ENCODE results near the gene MDN1.
"Not testable (repeated sequence)": the region's sequence is repeated elsewhere in the genome, so short reads cannot be mapped to it uniquely, and the experiment has no call there.

MDN1 gene

DNA sequence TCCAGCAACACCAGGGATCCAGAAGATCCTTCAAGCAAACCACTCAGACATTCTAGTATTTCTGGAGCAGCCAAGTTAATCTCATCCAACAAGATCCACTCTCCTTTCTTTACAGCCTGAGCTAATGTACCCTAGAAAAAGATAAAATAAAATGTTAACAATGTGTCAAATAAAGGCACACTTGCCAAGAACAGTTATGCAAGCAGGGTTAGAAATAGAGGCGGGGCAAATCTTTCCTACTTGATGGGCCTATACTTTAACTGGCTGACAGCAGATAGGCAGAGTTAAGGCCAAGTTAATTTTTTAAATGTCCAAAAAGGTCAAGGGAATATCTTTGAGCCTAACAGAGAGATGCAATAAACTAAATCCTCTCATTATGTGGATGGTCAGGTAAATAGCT is 60.8 kb downstream of the MDN1 start:
- no peak for DNase-seq

DNA sequence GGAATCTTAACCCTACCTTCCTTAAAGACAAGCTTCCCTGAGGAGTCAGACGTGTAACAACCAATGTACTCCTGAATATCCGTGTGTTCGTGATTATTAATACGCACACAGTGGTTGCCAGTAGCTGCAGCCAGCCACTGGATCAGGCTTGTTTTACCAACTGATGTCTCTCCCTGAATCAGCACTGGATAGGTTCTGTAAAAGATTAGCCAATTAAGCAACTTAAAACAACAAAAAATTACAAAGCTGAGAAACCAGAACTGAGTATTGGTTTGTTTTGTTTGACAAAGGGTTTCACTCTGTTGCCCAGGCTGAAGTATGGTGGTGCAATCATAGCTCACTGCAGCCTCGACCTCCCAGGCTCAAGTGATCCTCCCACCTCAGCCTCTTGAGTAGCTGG is 69.3 kb downstream of the MDN1 start:
- no peak for DNase-seq

DNA sequence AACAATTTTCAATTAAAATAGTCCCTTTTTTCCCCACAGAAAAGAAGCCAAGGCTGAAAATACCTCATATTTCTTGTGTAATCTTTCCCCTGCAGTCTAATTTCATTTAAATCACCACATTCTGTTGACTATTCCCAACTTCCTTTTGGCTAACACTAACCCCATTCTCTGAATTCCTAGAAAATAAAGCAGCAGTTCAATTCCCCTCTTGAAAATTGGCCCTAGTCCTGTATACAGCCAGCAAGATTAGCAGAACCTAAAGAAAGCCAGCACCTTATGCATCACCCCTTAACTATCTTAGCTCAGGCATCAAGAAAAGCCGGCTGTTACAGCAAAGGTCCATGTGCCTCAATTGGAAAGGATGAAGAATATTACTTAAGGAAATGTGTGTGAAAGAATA is 69.7 kb downstream of the MDN1 start:
- DNase-seq = no peak

DNA sequence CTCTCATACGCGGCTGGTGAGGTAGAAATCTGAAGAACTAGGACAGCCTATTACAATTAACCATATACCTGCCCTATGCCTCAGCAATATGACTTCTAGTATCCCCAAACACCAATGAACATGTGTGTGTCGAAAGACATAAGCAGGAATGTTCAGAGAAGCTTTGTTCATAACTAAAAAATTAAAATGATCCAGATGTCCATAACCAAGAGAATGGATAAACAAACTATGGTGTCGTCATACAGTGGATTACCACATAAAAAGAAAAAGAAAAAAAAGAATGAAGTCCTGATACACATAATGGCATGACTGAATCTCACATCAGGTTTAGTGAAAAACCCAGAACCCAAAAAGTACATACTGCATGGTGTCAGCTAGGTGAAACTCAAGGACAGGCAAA is 73.9 kb downstream of the MDN1 start:
- DNase-seq = no peak

DNA sequence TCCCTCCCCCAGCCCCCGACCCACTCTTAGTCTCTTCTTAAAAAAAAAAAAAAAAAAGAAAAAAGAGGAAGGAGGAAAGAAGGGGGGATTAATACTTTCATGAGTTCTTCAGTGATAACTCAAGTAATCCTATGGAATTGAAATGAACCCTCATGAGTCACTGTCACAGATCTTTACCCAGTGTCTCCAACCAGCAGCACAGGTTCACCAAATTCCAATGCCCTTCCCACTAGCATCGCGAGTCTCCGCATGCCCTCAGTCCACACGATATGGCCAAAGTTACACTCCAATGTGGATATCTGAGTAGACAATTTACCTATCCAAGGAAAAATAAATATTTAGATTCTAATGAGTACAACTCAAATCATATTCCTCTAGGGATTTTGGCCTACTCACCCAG is 74.5 kb downstream of the MDN1 start:
- no peak for DNase-seq

DNA sequence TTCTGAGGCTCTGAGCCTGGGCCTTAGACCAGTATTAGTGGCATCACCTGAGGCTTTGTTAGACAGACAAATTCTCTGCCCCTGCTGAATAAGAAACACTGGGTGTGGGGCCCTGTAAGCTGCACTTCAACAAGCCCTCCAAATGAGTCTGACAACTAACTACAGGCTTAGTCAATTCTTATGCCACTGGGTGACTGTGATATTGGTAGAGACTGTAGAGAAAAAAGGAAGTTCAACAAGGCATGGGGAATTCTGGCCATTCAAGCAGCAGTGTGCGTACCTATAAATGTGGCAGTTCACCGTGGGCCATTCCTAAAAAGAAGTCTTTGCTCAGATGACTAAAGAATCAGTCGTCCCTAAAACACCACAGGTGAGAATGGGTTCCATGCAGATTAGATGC is 82.7 kb downstream of the MDN1 start:
- DNase-seq = peak; percentile 33

DNA sequence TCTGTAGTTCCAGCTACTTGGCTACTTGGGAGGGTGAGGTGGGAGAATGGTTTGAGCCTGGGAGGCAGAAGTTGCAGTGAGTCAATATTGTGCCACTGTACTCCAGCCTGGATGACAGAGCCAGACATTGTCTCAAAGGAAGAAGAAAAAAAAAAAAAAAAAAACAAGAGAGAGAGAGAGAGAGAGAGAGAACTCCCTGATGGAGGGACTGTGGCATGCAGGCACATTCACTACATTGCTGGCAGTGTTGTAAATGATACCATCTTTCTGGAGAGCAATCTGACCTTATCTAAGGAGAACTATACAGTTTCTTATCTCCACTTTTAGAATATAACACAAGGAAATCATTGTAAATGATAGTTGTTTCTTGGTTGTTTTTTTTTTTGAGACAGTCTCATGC is 85.1 kb downstream of the MDN1 start:
- DNase-seq = no peak

DNA sequence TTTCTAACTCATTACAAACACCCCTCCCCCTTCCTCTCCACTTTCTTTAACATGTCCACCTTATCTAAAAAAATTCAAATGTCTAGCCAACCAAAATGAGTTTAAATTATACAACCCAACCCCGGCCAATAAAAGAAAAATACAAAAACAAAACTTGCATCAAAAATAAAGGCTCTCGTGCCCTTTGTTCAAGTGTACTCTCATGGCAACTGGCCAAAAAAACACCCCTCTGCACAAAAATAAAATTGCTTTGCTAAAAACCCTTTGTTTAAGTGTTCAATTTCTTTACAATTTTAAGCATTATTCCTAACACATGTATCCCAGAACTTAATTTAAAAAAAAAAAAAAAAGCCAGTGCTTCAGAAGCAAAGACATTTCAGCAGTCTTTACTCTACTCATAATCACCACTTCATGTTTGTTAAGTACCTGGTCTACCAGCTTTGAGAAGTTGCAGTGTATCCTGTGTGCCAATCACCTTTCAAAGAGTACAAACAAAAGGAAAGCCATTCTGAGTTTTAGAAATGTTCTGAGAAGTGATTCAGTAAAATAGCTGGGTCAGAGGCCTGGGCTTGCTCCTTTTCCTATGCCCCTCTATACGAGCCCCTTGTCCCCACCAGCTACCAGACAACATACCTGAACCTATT is 87.5 kb downstream of the MDN1 start:
- DNase-seq = no peak

DNA sequence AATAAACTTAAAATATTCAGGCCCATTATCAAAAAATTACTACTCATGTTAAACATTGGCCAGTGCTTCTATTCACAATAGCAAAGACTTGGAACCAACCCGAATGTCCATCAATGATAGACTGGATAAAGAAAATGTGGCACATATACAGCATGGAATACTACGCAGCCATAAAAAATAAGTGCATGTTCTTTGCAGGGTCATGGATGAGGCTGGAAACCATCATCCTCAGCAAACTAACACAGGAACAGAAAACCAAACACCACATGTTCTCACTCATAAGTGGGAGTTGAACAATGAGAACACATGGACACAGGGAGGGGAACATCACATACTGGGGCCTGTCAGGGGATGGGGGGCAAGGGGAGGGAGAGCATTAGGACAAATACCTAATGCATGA is 88.3 kb downstream of the MDN1 start:
- not testable (repeated sequence) for DNase-seq

DNA sequence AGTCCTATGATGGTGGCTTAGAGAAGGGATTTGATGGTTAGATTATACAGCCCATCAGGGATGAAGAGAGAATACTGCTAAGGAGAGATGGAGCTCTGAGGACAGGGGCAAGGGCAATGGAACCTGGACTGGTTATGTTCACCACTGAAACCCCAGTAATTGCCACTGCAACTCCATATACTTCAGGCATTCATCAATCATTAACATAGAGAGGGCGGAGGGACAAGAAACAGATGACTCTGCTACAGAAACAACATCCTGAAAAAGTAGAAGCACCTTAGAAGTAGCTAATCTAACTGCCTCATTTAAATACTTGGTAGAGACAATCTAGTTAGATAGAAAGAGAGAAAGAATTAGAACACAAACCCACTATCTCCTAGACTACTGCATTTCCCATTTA is 89.8 kb downstream of the MDN1 start:
- DNase-seq = no peak

DNA sequence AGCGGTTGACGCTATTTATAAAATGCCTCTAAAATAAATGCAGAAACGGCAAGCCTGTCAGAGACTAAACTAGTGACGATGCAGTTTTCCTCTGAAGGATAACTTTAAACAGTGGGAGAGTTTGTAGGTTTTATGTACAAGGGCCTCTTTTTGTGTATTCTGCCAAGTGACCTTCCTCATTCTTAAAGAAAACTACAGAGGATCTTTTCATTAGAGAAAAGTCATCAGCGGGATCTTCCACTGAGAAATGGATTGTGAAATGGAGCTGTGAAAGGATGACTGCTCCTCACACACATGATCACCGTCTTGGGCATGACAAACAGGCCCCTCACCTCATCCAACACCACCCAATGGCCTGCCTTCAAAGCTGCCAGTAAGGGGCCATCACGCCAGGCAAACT is 92.1 kb downstream of the MDN1 start:
- no peak for DNase-seq

DNA sequence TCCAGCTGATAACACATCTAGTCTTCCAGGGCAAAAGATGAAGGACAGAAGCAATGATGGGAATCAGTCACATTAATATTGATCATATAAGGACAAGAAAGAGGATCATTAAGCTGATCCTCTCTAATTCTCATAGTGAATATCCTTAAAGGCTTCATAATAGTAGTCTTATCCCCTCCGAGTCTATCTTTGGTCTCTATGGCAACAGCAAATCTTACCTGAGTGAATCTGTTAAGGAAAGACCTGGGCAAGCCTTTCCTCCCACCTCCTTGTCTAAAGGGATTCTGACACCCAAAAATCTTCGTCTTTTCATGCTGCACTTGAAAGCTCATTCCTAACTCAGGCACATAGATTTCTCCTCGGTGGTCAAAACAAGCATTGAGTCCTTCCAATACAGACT is 94.6 kb downstream of the MDN1 start:
- DNase-seq = no peak

DNA sequence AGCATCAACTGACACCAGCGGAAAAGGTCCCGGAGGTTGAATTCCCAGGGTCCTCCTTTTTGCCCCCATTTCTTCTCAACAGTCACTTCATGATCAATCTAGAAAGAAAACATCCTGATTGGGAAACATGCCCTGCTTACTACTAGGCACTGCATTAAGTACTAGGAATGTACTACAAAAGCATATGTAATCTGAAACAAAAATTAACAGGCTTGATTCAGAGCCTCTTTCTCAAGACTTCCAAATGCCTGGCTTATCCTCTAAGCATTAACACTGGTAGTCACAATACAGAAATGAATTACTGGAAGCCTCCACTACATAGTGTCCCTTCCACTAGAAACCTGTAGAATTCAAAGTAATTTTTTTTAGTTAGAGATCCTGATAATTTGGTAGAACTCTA is 96.5 kb downstream of the MDN1 start:
- no peak for DNase-seq

DNA sequence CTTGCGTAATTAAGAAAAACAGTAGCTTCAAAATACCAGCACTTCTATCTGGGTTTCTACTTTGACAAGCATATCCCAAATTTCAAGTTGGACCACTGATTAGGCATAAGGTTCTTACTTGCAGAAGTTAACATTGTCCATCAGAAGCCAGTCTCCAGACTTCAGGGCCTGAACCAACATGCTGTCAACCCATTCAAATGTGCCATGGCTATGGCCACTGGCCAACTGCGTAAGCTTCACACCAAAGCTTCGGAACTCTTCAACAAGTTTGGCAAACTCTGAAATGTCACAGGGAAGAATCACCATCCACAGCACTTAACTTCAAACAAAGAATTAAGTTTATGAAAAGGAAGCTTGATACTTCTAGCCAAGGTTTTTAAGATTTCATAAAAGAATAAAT is 103.1 kb downstream of the MDN1 start:
- no peak for DNase-seq

DNA sequence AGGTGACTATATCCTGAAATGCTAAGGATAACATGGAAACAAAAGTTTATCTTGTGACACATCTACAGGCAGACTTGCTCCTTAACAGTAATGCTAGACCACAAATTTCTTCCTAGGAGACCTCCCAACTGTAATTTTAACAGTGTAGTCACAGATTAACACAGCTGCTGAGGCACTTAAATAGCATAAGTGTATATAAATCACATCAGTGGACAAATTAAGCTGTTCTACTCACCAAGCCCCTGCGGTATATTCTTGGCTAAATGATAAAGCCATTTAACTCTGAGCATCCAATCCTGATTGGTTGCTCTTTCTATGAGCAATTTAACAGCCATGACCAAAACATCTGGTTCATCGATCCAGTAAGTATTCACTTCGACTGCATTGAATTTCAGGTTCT is 107.8 kb downstream of the MDN1 start:
- DNase-seq = no peak

DNA sequence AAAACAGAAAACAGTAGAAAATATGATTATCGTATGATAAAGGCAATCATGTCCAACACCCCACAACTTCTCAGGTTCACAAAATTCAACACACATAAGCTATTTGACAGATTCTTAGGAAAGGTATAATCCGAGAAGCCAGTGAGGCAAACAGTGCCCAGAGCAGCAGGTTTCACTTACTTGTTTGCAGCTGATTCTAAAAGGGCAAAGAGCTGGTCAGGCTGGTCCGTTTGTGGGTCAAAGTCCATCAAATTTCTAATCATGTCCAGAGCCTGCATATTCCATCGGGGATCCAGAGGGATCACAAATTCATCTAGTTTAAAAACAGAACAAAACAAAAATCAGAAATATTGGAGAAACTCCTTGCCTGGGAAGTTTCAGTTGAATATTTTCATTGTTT is 111.3 kb downstream of the MDN1 start:
- DNase-seq = no peak

DNA sequence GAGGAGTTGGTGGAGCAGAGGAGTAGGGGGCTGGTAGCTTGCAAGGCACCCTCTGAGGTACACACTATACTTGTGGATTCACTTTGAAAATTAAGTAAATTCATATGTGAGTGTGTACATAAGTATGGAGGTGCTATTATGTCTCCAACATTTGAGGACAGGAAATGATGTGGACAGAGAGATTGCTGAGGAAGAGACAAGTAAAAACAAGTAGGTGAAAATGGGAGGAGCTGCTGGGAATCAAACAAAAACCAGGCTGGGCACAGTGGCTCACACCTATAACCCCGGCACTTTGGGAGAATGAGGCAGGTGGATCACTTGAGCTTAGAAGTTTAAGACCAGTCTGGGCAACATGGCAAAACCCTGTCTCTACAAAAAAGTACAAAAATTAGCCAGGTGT is 111.8 kb downstream of the MDN1 start:
- no peak for DNase-seq

DNA sequence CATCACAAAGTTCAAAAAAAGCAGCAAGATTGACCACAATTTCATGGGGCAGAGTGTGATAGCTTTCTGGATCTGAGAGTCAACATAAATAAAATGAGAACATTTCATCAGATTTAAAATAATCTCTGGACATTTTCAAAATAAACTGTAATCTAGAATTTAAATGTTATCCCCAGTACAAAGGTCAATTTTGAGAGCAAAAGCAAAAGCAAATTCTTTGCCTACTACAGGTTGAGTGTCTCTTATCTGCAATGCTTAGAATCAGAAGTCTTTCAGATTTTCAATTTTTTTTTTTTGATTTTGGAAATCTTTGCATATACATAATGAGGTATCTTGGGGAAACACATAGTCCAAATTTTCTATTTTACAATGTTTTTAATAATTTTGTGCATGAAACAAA is 113.5 kb downstream of the MDN1 start:
- no peak for DNase-seq

DNA sequence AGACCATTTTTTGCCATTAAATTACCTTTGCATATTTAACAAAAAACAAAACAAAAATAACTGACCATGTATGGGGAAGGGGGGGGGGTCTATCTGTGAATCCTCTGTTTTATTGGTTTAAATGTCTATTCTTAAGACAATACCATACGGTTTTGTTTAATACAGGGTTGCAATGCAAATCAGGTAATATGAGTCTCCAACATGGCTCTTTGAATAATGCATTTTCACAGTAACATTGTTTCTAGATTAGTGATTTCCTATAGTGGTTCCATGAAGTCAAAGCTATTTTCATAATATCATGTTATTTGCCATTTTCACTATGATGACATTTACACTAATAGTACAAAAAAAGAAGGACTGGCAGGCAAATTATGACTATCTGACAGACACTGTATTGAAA is 116.3 kb downstream of the MDN1 start:
- no peak for DNase-seq

DNA sequence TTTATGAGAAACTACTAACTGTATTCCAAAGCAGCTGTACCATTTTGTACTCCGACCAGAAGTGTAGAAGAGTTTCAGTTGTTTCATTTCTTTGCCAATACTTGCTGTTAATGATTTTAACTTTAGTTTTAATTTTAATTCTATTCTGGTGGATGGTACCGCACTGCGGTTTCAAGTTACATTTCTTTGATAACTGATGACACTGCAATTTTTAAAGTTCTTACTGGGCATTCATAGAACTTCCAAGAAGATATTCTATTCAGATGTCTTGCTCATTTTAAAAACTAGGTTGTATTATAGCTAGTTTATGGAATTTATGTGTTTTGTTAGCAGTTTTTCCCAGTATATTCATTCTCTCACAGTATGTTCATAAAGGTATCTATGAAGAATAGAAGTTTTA is 117.2 kb downstream of the MDN1 start:
- DNase-seq = no peak

DNA sequence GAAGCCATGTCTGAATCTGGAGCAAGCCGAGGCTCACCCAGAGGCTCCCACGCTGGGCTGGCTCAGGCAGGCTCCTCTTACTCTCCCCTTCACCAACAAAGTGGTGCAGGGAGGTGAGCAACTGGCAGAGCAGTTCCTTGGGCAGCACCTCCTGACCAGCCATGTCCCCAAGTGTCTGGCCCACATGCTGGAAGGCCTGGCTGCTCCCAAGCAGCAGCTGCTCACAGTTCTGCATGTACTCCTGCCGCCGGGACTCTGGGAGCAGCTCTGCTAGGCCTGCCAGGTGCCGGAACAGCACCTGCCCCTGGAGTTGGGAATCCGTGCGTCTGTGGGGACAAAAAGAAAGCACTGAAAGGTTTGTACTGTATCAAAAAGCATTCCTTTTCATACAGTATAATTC is 123.9 kb downstream of the MDN1 start:
- no peak for DNase-seq

DNA sequence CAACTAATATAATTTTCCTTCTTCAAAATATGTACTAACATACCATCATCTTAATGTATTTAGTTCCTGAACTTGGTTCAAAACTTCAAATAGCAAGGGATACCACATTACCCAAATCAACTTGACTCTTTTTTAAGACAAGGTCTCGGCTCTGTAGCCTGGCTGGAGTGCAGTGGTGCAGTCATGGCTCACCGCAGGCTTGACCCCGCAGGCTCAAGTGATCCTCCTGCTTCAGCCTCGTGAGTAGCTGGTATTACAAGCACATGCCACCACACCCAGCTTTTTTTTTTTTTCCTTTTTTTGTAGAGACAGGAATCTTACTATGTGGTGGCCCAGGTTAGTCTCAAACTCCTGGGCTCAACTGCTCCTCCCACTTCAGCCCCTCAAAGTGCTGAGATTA is 125.2 kb downstream of the MDN1 start:
- no peak for DNase-seq

DNA sequence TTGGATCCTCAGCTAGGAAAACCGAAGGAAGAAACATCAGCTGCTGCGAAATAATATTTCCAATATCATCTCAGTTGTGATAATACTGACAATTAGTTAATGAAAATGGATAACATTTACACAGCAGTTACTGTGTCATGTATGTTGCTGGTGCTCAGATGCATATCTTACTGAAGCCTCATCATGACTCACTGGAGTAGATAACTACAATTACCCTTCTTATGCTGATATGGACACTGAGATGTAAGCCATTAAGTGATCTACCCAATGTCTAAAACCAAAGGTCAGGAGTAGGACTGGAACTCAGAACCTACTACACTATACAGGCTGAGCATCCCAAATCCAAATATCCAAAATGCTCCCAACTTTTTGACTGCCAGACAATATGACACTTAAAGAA is 126.4 kb downstream of the MDN1 start:
- no peak for DNase-seq

DNA sequence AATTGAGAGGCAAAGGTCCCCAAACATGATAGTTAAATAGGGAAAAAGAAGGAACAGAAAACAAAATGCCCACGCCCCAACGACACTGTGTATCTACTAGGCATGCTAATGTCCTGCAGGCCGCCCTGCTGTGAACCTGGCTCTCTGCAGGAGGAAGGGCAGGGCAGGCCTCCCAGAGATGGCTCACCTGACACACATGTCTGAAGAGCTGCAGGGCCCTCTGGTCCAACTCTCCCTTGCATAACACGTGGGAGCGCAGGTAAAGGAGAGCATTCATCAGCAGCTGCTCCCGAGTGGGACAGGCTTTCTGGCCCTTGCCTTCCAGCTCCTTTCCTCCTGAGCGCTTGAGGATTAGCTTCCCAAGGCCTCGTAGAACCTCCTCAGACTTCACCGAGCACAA is 127.3 kb downstream of the MDN1 start:
- no peak for DNase-seq

DNA sequence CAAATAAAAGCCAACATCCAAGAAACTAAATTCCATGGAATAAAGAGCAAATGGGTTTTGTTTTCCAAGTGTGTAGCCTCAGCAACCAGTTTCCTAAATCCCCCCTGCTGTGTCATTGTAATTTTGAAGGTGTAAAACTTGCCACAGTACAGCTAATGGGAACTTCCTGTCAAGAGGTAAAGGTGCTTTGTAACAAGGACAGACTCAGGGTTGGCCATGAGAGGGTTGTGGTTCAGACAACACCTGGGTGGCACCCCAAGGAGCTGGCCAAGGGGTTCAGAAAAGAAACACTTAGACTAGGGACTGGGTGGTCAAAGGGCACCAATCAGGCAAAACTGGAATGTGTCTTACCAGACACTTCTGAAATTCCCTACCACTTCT is 128.7 kb downstream of the MDN1 start:
- DNase-seq = no peak

DNA sequence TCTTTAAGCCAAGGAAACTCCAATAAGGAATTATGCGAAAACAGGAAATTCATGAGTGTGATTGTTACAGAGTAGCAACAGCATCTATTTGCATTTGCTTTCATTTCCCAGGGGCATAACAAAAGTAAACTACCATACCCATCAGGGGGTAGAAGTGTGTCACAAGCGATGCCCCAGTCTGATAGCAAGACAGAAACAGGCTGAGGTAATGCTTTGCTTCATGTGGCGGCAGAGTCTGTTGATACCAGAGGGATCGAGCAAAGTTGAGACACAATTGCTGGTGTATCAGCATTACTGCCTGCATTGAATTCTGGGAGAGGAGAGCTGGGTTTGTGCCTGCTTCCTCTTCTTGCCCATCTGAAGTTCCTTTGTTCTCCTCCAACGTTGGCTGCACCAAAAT is 129.9 kb downstream of the MDN1 start:
- peak; percentile 66 for DNase-seq
